GM12873 (cell line): ENCODE results near the gene CDK17.

ENCODE experiments used
- TF ChIP-seq, protein P1 (sequence below): IDR thresholded peaks from 2 replicates; pipeline ENCODE4 v1.5.1; 2012; ENCODE audit warnings: low read depth, mild to moderate bottlenecking, moderate library complexity, low read length, control low read depth; ENCODE audit not compliant: insufficient read depth; ENCODE audit errors: missing control alignments

CDK17 gene

DNA sequence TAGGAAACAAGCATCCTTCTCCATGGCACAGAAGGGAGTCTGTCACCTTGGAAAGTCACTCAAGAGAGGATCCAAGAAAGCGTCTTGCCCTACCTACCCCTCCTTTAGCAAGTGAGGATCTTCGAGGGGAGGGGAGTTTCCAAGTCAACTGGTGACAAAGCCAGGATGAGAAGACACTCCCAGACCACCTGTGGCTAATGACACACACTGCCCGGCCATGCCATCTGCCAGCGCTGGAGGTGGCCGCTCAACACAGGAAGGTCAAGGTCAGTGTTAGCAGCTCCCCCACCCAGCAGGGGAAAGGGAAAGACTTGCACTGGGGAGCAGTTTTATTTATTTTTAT, 164.8 kb downstream of the CDK17 start:
- TF ChIP-seq, protein P1, sequence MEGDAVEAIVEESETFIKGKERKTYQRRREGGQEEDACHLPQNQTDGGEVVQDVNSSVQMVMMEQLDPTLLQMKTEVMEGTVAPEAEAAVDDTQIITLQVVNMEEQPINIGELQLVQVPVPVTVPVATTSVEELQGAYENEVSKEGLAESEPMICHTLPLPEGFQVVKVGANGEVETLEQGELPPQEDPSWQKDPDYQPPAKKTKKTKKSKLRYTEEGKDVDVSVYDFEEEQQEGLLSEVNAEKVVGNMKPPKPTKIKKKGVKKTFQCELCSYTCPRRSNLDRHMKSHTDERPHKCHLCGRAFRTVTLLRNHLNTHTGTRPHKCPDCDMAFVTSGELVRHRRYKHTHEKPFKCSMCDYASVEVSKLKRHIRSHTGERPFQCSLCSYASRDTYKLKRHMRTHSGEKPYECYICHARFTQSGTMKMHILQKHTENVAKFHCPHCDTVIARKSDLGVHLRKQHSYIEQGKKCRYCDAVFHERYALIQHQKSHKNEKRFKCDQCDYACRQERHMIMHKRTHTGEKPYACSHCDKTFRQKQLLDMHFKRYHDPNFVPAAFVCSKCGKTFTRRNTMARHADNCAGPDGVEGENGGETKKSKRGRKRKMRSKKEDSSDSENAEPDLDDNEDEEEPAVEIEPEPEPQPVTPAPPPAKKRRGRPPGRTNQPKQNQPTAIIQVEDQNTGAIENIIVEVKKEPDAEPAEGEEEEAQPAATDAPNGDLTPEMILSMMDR: no peak

DNA sequence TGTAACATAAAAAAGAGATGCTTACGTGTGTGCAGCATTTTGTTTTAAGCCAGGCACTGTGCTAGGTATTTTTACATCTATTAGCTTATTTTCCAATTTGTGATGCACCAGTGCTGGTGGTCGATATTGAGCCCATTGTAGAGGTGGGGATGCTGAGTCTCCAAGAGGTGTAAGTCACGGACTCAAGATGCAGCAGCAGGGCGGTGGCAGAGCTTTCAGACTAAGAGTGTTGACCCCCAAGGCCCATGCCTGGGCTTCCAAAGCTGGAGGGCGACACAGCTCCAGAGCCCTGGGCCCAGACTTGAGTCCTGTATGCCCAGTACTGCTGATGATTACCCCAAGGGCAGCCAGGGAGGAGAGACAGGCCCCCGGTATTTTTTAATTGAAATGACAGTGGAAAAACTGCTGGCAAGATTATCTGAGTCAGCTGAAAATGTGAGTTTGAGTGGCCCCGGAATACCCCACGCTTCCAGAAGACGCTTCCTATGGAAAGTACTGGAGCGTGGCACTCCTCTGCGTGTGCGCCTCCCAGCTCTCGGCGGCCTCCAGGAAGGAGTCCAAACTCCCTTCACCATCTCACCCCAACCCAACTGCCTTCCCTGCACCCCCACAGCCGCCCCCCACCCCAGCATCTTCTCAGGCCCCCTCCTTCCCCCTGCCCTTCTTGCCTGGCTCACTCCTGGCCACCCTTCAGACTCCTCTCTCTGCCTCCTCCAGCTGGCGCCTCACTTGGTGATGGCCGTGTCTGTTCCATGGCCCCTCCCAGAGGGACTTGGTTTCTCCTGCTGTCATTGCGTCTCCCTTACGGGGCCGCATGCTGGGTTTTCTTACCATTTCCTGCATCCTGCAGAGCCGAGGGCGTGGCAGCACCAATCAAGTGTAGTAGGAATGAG, 165.4 kb downstream of the CDK17 start:
- TF ChIP-seq, protein P1: no peak

DNA sequence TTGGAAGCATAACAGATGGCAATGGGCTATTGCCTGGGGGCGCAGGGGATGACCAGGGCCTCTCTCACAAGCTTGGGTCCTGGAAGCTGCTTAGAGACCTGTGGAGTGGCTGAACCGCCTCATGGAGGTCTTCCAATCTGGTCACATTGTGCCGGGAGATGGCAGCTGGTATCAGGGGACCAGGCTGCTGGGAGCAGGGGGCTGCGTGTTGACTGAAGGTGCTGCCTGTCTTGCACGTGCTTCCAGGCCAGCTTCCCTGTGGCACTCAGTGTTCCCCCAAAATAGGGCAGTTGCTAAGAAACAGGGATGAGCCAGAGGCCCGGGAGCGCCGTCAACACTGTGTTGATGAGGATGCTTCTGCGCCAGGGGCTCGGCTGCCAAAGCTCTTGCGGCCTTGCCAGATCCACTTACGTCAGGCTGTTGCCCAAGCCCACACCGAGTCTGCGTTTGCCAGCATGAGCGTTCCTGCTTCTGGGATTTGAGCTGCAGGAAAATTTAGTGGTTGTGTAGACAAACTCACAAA, 166.2 kb downstream of the CDK17 start:
- TF ChIP-seq, protein P1: no peak

DNA sequence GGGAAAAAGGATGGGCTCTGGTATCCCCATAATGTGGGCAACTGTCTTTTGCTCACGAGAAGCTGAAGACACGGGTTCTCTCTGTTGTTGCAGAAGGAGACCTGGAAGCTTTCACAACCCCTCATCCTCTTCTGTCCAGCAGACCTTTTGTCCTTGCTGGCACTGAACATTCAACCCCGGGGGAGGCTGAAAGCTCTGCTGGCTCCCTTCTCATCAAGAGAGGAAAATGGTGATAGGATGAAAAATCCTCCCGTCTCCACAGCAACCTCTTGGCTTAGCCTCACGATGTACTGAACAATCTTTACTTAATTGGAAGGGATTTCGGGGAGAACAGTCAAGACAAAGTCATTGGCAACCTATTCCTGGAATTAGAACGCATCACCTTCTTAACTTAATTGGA, 167.1 kb downstream of the CDK17 start:
- TF ChIP-seq, protein P1: no peak

DNA sequence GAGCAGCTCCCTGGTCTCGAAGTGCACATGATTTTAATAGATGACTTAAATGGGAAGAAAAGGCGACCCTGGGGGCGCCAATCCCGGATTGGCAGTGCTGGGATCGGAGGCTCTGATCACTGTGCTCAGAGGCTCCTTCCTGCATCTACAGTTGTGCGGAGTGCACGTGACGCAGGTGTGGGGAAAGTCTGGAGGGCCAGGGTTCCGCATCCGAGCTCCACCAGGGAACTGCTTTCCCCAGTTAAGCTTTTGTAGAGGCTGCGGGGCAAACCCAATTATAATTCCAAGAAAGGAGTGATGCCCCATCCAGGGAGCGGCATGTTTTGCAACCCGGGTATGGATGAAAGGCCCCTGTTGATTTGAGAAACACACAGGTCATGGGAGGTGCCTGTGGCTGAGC, 169.6 kb downstream of the CDK17 start:
- TF ChIP-seq, protein P1: no peak

DNA sequence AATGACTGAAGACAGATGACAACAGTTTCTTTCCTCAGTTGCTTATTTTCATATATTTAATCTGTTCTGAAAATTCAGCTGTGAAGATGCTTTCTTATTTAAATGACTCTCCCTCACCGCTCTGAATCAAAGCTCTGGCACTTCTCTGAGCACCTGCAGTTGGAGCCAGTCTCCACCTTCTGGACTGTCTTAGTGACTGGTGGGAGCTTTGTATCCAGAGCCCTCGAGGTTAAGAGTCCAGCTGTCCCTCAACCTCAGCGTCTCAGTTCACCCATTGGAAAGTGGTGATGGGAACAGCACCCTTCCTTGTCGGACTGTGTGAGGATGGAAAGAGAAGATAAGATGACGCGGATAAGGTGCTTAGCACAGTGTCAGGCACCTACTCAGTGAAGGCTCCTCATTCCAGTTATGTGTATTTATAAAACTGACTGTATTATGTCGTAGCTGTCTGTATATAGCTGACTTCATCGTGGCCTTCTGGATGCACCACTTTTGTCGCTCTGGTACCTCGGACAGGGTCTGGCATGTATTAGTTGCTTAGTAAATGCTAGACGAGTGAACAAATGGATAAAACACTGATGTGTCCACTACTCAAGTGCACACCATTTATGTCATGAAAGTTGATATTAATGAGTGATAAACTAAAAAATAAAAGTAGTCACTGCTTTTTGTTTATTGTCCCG, 171.5 kb downstream of the CDK17 start:
- TF ChIP-seq, protein P1: no peak
